GM03348 (cell line): ENCODE results near the gene PLXNA2.

Experiments used
- DNase-seq: peaks from one replicate; pipeline ENCODE4 v3.0.0; 2012; ENCODE audit warnings: low spot score

Gene PLXNA2

DNA sequence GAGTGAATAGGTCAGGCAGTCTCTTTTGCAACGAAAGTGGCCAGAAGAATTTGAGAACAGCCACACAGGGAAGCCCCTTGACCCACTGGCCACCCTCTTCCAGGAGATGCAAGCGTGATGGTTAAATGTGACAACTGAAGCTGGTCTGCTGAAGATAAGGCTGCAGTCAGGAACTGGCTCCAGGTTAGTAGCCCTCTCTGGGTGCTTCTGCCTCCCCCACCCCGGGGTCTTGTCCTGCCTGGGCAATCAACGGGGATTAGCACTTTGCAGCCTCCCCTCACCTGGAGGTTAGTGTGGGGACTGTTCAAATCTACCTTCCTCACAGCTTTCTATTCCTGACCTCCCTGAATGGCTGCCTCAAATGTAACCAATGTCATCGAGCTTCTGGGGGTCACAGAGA is 125.9 kb downstream of the PLXNA2 start:
- no peak for DNase-seq

DNA sequence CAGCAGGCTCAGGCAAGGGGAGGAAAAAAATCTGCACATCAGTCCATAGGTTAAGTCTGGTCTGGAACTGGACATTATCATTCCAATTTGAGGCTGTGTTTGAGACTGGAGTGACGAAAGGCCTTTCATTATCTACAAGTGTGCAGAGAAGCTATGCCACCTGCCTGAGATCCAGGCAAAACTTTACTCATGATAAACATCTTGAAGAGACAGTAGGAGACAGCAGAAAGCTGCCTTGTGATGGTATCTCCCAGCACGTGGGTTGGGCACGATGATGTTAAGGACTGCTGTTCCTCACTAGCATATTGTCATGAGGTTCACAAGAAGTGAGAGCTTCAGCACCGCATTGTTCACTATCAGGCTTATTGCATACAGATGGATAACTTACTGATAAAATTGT is 126.4 kb downstream of the PLXNA2 start:
- no peak for DNase-seq

DNA sequence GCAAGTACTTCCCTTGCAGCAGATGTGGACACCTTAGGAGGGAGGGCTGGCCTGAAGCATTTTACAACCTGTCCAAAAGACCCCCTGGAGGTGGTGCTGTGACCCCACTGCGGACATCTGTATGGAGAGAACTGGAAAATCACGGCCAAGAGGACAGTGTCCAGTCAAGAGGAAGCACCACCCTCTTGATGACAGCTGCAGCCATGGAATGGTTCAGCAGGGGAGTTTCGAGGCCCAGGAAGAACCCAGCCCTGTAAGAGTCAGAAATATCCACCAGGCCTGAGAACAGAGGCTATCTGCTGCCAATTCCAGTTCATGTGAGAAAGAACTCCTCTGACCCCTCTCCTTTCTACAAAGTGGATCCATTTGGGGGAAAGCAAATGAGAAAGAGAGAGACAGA is 126.8 kb downstream of the PLXNA2 start:
- DNase-seq: no peak

DNA sequence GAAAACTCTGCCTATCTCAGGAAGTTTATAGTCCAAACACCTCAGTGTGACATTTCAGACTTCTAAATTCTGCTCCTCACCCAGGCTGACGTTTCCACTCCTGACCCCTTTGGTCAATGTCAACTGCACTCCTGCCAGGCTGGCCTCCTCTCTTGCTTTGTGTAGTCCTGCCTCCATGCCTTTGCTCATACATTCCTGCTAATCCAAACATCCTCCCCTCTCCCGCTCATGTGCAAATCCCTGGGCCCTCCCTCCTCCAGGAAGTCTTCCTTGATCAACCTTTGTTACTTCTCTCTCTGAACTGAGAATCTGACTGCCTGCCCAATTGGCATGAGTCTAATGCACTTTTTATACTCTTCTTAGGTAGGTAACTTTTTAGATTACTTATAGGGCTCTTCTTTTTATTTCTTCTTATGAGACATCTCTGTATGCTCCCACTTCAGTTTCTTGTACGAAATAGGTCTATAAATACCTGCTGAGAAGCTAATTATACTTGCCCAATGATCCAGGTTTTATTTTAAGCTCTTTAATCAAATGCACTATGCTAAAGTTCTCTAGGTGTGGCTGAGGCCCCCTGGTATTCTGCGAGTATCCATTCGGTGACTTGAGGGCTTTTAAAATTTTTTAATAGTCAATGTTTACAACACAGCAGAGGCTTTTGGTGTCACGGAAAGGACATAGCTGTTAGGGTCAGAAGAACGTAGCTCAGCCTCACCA is 128.1 kb downstream of the PLXNA2 start:
- DNase-seq: no peak

DNA sequence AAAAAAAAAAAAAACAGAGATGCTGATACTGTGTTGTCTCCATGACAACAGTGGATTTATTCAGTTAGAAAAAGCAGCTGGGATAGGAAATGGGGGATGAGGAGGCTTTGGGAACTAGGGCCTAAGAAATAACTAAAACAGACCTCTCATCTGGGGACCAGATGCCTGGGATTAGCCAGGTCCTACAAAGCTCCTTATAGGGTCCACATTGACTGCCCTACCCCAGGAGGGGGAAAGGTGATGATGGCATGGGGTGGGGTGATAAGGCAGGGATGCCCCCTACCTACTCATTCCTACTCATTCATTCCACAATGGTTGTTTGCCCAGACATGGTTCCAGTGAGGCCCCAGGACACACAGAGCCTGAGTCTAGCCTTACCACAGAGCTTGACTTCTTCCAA is 131.2 kb downstream of the PLXNA2 start:
- DNase-seq: no peak

DNA sequence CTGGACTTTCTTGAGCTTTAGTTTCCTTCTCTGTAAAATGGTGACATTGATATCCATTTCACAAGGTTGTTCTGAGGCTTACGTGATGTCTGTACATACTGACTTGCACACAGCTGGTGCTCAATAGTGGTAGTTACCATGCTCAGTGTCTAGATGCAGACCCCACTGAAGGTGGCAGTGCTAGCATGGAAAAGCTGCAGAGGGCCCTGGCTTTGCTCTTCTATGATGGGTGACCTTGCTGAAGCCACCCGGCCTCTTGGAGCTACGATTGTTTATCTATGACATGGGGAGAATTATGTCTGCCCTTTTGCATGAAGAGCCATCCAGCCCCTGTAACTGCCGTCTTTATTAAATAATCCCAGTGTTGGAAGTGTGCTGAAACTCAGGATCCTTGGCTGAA is 131.8 kb downstream of the PLXNA2 start:
- no peak for DNase-seq

DNA sequence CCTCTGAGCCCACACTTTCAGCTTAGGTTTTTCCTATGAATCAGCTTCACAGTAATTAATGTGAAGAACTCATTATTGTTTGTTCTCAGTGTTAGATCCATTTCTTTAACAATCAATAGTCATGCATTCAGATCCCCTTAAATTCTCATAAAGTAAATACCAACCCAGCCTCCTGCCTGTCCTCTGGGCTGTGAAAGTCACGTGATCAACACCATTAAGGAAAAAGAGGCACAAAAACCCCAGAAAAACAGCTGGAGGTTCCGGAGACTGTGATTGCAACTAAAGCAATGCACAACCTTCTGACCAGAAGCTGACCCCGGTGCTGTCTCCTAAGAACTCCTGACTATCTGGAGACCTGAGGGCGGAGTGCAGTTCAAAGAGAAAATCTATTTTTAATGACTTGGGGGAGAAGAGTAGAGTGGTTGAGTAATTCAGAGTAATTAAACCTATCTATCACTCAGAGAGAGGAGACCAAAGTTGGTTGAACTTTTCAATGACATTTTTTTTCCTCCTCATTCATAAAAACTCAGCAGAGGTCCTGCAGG is 132.5 kb downstream of the PLXNA2 start:
- DNase-seq: no peak

DNA sequence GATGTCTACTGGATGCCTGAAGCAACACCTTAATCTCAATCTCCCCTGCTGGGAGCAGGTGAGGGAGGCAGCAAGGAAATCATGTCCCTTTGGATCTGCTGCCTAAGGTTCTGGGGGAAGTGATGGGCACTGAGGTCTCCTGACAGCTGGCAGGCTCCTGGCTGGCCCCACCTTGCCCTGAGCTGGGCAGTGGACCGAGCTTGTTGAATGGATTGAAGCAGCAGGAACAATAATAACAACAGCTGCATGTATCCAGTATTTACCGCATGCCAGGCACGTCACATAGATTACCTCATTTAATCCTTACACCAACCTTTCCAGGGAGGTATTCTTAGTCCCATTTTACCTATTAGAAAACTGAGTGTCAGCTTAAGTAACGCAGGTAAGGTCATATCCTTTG is 133.9 kb downstream of the PLXNA2 start:
- DNase-seq: no peak

DNA sequence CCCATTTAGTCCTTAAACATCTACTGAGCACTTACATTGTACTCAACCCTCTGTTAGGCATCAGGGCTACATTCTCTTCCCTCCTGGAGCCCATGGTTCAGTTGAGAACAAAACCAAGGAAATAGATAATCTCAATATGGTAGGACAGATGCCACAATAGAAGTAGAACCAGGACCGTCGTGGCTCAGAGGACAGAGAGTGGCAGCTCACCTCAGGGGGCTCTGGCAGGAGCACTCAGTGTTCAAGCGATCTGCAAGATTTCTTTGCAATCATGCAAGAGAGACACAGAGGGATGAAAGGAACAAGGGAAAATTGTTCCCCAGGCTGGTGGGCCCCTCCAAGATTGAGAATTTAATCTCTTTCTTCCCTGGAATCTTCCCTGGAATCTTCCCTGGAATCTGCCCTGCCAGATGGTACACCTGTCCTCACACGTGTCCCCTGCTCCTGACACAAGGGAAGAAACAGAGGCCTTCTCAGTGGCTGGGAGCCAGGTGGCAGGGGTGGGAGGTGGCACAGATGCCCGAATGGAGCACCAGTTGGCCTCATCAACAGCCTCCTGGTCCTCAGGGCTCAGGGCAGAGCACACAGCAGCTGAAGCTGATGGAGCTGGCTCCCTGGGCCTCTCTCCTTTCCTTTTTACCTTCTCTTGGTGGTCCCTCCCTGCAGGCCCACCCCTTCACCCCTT is 135.4 kb downstream of the PLXNA2 start:
- no peak for DNase-seq

DNA sequence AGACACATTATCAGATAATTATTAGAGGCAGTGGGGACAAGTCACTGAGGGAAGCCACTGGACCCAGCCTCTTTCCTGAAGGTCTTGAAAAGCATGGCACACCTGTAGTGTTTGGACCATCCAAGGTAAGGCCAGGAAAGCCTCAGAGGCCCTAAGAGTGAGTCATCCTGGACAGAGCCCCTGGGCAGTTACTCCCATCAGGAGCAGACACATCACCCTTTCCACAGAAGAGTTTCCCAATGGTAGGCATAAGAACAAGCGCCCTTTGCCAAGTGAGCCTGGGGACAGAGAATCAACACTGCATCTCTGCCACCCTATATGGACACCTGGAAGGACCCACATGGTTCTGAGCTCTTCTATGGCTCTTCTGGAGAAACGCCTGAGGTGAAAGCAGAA is 136.0 kb downstream of the PLXNA2 start:
- DNase-seq: no peak

DNA sequence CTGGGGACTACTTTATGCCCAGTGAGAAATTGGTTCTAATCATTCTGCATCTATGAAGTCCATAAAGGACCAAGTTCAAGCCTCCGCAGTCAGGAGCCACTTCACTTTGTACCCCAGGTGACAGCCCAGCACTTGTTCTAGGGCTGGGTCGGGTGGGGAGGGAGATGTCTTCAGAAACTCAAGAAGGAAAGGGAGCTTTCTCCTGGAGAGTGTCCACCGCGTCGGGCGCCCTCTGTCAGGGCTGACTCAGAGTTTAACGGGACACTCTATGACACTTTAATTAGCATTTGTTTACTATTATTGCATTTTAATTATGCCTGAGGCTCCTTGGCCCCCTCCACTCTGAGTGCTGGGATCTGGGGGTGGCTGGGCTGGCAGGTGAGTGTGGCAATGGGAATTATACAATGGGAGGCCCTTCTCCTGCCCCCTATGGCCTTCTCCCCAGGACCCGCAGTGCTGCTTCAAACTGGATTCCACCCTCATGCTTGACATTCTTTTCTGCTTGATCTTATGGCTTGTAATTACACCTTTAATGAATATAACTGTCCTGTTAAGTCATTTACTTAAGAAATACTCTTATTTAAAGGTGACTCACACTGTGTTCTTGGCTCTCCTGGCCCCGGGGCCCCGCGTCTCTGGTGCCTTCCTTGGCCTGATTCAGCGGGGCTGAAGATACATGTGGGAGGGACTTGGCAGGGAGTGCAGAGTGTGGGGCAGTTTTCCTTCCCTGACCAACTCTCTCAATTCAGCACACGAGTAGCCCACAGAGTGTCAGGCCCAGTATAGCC is 136.6 kb downstream of the PLXNA2 start:
- DNase-seq: peak; percentile 91

DNA sequence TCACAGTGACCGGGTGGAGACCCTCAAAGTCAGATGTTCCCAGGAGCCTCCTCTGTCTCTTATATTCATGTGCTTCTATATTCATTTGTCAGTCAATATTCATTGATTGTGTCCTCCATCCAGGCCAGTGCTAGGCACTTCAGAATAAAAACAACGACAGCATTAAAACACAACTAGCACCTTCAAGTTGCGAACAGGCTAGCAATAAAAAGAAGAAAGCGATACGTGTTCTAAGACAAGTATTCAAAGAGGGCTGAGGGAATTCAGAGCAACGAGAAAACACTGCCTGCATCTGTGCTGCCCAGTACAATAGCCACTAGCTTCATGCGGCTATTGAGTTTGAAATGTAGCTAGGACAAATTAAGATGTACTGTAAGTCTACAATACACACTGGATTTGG is 138.0 kb downstream of the PLXNA2 start:
- DNase-seq: no peak

DNA sequence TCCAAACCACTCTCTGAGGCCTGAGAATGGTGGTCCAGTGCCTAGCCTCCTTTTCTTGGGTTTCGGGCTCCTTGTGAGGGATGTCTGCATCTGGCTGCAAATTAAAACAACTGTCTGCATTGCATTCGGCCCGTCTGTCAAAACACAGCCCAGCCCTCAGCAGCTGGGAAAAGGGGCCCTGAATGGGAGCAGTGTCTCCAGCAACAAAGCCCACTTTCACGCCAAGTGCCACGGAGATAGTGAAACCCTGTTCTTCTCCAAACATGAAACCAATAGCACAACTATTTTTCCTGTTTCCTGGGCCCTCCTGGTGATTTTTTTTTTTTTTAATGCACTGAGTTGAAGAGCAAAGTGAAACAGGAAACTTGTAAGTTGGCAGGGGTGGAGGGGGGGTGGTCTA is 138.4 kb downstream of the PLXNA2 start:
- no peak for DNase-seq

DNA sequence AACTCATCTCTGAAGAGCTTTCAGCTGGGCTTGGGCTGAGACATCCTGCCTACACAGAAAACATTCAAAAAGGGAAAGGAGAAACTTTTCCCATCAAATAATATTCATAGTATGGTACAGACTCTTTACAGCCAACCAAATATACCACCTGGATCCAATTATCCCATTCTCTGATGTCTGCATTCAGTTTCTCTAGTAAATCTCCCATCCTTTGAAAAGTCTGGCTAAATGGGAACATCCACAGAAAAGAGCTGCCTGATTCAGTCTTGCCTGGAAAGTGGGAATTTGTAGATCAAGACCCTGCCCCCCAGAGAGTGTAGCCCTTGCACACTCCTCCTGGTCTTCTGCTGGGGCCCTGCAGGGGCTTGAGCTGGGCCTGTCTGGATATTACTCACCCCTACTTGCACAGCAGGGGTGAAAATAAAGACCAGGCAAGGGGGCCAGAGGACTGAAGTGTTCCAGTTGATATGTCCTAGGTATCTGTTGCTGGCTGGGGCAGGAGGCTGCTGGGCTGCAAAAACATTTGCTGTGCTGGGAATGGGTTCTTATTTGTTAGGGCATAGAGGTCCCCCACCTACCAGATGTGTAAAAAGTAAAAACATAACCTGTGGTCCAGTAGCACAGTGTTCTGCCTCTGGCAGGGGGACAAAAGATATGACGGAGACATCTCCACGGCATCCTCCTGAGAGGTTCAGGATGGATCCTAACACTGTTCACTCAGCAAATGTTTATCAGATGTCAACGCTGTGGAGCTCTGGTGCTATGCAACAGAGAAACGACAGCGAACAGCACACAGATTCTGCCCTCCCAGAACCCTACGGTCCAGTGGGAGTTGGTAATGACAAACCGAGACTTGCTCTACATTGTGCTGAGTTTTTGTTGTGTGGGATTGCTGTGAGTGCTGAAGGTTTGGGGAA is 140.3 kb downstream of the PLXNA2 start:
- DNase-seq: no peak

DNA sequence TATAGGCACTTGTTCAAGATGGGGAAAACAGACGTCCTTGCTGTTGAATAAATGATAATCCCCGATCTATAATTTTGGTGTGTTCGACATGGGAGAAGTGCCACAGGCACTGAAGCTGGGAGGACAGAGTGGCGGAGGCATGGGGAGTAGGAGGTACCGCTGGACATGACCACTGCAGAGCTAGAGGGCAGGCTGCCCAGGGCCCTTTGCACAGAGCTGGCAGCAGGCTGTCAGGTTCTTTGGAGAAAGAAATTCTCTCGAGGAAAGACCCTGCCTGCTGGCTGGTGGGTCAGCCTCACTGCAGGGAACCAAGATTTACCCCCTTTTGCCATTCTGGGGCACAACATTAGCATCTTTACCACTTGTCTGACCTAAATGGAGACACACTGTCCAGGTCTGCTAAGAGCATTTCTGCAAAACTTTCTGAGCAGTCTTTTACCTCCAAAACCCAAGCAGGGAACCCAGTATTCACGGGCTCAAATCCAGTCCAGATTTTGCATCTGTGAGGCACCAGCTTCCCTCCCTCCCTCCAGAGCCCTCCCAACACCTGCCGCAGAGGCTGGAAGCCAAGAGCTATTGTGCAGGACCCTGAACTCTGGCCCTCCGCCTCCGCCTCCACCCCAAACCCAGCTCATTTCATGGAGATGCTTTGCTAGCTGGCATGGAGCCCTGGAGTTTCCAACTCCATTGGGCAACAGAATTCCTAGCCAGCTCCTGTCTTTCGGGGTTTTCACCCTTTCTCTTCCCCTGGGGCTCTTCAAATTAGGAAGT is 142.3 kb downstream of the PLXNA2 start:
- peak; percentile 27 for DNase-seq

DNA sequence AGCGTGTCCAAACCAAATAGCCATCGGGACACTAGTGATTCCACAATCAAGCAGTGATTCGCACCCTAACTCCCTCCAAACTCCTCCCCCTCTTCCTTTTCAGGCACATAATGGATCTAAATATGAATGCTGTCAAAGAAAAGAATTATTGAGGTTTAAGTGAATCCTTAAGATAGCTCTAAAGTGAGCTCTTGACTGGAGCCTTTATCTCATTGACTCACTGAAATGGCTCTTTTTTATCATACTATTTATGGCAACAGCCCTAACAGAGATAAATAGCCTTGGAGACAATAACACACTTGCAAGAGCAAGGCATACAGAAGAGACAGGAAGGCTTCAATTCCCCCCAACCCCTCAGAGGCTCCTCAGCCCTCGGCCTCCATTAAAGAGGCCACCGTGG is 143.3 kb downstream of the PLXNA2 start:
- DNase-seq: no peak

DNA sequence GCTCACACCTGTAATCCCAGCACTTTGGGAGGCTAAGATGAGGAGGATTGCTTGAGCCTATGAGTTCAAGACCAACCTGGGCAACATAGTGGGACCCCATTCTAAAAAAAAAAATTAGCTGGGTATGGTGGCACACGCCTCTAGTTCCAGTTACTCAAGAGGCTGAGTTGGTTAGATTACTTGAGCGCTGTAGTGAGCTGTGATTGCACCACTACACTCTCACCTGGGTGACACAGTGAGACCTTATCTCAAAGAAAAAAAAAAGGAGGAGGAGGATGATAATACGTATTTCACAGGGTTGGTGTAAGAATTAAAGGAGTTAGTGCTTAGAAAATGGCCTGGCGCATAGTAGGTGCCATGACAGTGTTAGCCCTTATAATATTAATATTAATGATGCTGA is 144.1 kb downstream of the PLXNA2 start:
- no peak for DNase-seq

DNA sequence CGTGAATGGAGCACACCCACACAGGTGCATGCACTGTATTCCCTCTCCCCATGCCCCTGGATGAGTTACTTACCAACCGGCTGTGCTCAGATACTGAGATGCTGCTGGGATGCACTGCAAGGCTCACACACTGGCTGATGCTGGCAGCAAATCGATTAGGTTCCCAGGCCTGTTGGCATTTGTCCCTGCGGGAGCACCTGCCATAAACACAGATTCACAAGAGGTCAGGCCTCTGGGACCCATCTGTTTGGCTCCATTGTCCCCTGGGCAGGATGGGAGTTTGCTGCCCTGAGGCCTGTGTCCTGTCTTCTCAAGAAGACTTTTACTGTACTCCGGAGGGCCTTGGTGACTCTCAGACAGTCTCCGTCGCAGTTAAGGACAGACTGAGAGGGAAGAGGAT is 145.4 kb downstream of the PLXNA2 start:
- DNase-seq: no peak

DNA sequence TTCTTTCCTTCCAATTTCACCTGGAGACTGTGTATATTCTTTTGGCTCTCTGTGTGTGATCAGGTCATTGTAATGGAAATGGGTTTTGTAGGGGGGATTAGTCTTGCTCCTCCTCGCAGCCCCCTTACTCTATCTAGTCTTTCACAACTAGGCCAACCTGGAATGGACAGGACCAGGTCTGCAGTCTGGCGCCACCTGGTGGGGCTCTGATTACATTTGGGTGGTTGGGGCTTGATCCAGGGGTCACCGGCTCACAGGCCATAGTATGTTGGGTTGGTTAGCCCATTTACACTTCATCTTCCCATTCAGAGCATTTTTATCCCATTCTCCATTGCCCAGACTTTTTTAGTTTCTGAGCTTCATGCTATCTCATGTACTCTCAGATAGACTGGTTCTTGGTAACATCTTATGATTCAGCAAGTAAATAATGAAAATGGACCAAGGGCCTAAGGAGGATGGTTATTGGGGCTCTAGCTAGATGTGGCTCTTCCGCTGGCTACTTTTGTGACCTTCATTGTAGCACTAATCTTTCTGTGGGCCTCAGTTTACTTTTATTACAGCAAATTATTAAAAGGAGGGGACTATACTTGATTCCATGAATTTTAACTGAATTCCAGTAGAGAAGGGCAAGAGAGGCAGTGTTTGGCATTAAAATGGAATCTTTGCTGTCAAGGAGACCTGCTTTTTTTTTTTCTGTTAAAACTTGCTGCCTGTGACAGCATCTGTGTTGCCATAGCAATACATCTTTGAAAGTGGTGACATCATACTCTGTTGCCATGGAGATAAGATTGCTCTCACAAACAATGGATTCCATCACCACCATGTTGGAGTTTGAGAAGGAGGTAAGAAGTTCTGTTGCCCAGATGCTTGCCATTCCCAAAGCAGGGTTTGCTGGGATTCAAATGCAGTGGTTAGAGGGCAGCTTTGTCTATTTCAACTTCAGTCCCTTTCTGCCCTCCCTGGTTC is 150.1 kb downstream of the PLXNA2 start:
- DNase-seq: peak; percentile 75

DNA sequence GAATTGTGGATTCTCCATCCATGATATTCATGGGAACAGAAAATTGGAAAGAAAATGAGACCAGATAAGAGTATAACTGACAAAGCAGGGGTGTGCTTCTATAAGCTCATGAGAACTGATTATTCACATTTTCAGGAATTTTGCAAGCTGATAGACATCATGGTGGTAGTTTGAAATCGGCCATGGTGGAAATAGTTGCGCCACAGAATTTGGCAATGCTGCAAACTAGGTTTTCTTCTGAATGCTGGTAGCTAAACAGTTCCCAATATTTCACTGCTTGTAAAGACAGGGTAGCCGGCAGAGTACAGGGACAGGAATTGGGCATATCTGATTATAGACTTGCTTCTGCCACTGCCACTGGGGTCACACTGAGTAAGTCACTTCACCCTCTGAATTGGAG is 151.1 kb downstream of the PLXNA2 start:
- no peak for DNase-seq
